B cell (primary cell): Measurements from ENCODE around the gene FTCD. TPM values are rescaled to one million over a fixed set of nuclear protein-coding genes. Genes with fewer than 3 reads are reported as not detected.

ENCODE experiments used
- ATAC-seq: fragments of 200-7000 bp; cut with Tn5 transposase; one replicate; pipeline ENCODE4 v1.10.0; 2021; ENCODE audit warnings: low read depth, mild to moderate bottlenecking, moderate number of reproducible peaks, moderate library complexity
- CTCF ChIA-PET: fragments of 350-600 bp; sonication (Branson Sonifier 250); formaldehyde crosslinking; loops from one replicate; lab custom pipeline; 2021; ENCODE audit warnings: antibody characterized with exemption, inconsistent platforms; lab: Charles Lee
- POLR2A ChIA-PET: fragments of 350-600 bp; sonication (Branson Sonifier 250); formaldehyde crosslinking; loops from one replicate; lab custom pipeline; 2021; ENCODE audit warnings: antibody characterized with exemption; lab: Charles Lee
- DNase-seq: peaks from one replicate; pipeline ENCODE4 v3.0.0; 2013
- H2AFZ ChIP-seq: 2 replicates; pipeline ENCODE4 v1.6.1; 2012; ENCODE audit warnings: mild to moderate bottlenecking, low read depth, low read length; ENCODE audit not compliant: insufficient read depth, poor library complexity, severe bottlenecking
- H3K27ac ChIP-seq, 2 donors: 1 replicate in 1 of 2; 2 replicates in 1 of 2; pipeline ENCODE4 v1.5.1; 2012 to 2013; ENCODE audit warnings: low read length in 2 of 2, mild to moderate bottlenecking in 2 of 2, moderate library complexity in 1 of 2
- H3K27me3 ChIP-seq, 4 experiments: fragments of 200-600 bp in 1 of 4; sonication (generic) in 1 of 4; replicated peaks in 1 of 4; 1 replicate in 2 of 4; 2 replicates in 2 of 4; pipeline versions ENCODE4 v1.6.1 to v1.7.0; 2013 to 2016; ENCODE audit warnings: low read length in 3 of 4, mild to moderate bottlenecking in 2 of 4, mixed read lengths in 1 of 4, moderate library complexity in 1 of 4; ENCODE audit not compliant: insufficient read depth in 4 of 4, control insufficient read depth in 3 of 4; ENCODE audit errors: control extremely low read depth in 1 of 4
- H3K36me3 ChIP-seq, 2 experiments: replicated peaks in 1 of 2; 1 replicate in 1 of 2; 2 replicates in 1 of 2; pipeline versions ENCODE4 v1.6.1 to v1.7.1; 2013; ENCODE audit warnings: low read length in 1 of 2; ENCODE audit not compliant: insufficient read depth in 2 of 2, control insufficient read depth in 1 of 2; ENCODE audit errors: control extremely low read depth in 1 of 2, extremely low read depth in 1 of 2
- H3K4me1 ChIP-seq, 2 donors: fragments of 200-600 bp in 1 of 2; sonication (generic) in 1 of 2; 1 replicate in 1 of 2; 2 replicates in 1 of 2; pipeline versions ENCODE4 v1.5.1 to v1.6.1; 2013 to 2017; ENCODE audit warnings: low read length in 2 of 2; ENCODE audit not compliant: control insufficient read depth in 2 of 2, insufficient read depth in 2 of 2
- H3K4me2 ChIP-seq: replicated peaks from 2 replicates; pipeline ENCODE3; 2012; ENCODE audit warnings: mild to moderate bottlenecking, low read depth, low read length; ENCODE audit not compliant: poor library complexity, severe bottlenecking
- H3K4me3 ChIP-seq, 5 experiments: fragments of 200-600 bp in 1 of 5; sonication (generic) in 1 of 5; 1 replicate in 3 of 5; 2 replicates in 2 of 5; pipeline versions ENCODE4 v1.5.1 to v1.7.0; 2011 to 2016; ENCODE audit warnings: low read length in 4 of 5, mild to moderate bottlenecking in 4 of 5, low read depth in 2 of 5, control low read depth in 1 of 5, moderate library complexity in 1 of 5; ENCODE audit not compliant: insufficient read depth in 1 of 5; ENCODE audit errors: control extremely low read depth in 1 of 5, extremely low read depth in 1 of 5
- H3K79me2 ChIP-seq: fragments of 200-600 bp; sonication (generic); one replicate; pipeline ENCODE4 v1.6.0; 2016; ENCODE audit warnings: low read length; ENCODE audit not compliant: control insufficient read depth, insufficient read depth
- H3K9ac ChIP-seq: fragments of 200-600 bp; sonication (generic); 2 replicates; pipeline ENCODE4 v1.6.1; 2017; ENCODE audit warnings: mild to moderate bottlenecking, low read length, moderate library complexity
- H3K9me3 ChIP-seq, 3 donors: one replicate each; pipeline versions ENCODE4 v1.6.1 to v1.7.1; 2013; ENCODE audit warnings: low read length in 2 of 3; ENCODE audit not compliant: control insufficient read depth in 2 of 3, insufficient read depth in 1 of 3; ENCODE audit errors: control extremely low read depth in 1 of 3
- H4K20me1 ChIP-seq: 2 replicates; pipeline ENCODE4 v1.6.0; 2012; ENCODE audit warnings: mild to moderate bottlenecking, low read length; ENCODE audit not compliant: insufficient read depth, control insufficient read depth, poor library complexity, severe bottlenecking
- H3K27ac Mint-ChIP-seq: one replicate; pipeline ENCODE4 v1.8.0; 2021; ENCODE audit warnings: mixed read lengths
- H3K27me3 Mint-ChIP-seq: one replicate; pipeline ENCODE4 v1.8.0; 2021; ENCODE audit warnings: mixed read lengths
- H3K4me1 Mint-ChIP-seq: one replicate; pipeline ENCODE4 v1.8.0; 2021; ENCODE audit warnings: mixed read lengths
- H3K4me3 Mint-ChIP-seq: one replicate; pipeline ENCODE4 v1.8.0; 2021; ENCODE audit warnings: mixed read lengths
- H3K9me3 Mint-ChIP-seq: one replicate; pipeline ENCODE4 v1.8.0; 2022; ENCODE audit warnings: mixed read lengths; ENCODE audit not compliant: insufficient read depth
- EZH2 ChIP-seq: IDR thresholded peaks from 2 replicates; pipeline ENCODE4 v1.6.1; 2012; ENCODE audit warnings: borderline replicate concordance, low read depth, mild to moderate bottlenecking, moderate library complexity, low read length; ENCODE audit not compliant: insufficient read depth, poor library complexity, severe bottlenecking
- WGBS: methylation state at CpG from one replicate; pipeline ENCODE4 v1.1.5; 2013; ENCODE audit warnings: missing lambda C conversion rate; ENCODE audit not compliant: insufficient coverage; 5-methylcytosine and 5-hydroxymethylcytosine counted together
- intact Hi-C: fragments of 100-400 bp; cut with micrococcal nuclease; formaldehyde crosslinking; loops from one replicate; pipeline ENCODE4 v1.10.0; 2022
- polyA plus RNA-seq: library from polyadenylated mRNA; depleted of rRNA; stranded (reverse); fragments of >200 nt; gene quantifications from 2 replicates; pipeline ENCODE4 v1.2.3, GENCODE V29; 2012
- total RNA-seq, 2 donors: library from RNA; stranded (reverse); fragments of 120-200 nt in 1 of 2; gene quantifications; 1 replicate in 1 of 2; 2 replicates in 1 of 2; pipeline versions ENCODE4 v1.2.3 to v1.2.4, GENCODE V29; 2013 to 2022
- TF ChIP-seq, protein P1 (sequence below): fragments of 200-600 bp; IDR thresholded peaks from one replicate; pipeline ENCODE4 v1.8.0; 2022; ENCODE audit warnings: antibody characterized with exemption, mild to moderate bottlenecking

Gene FTCD
- total and polyA plus RNA-seq, 2 donors (not counting 1 experiment from before 2014, with no cell fraction given): 0.22 to 0.39 TPM

GRCh38 chr21:46150073-46150472, 5.3 kb downstream of the FTCD start:
- Mint-ChIP-seq H3K4me3 (no peak overlapping the region), H3K27me3 (no peaks in the 10 kb centered on the region), H3K4me1 (no peaks in the 10 kb centered on the region), H3K9me3 (no peaks in the 10 kb centered on the region), H3K27ac (no peak overlapping the region)
- CTCF ChIA-PET: no interaction called here
- no peak for DNase-seq
- H3K4me2 ChIP-seq: no peak overlapping the region
- H3K9me3 ChIP-seq: no peaks in the 10 kb centered on the region
- H3K79me2 ChIP-seq: no peaks in the 10 kb centered on the region
- peaks cover 0 to 5% of the 10 kb centered on the region in 2 donors for H3K4me1 ChIP-seq
- H3K27me3 ChIP-seq: no peaks in the 10 kb centered on the region
- TF ChIP-seq, protein P1, sequence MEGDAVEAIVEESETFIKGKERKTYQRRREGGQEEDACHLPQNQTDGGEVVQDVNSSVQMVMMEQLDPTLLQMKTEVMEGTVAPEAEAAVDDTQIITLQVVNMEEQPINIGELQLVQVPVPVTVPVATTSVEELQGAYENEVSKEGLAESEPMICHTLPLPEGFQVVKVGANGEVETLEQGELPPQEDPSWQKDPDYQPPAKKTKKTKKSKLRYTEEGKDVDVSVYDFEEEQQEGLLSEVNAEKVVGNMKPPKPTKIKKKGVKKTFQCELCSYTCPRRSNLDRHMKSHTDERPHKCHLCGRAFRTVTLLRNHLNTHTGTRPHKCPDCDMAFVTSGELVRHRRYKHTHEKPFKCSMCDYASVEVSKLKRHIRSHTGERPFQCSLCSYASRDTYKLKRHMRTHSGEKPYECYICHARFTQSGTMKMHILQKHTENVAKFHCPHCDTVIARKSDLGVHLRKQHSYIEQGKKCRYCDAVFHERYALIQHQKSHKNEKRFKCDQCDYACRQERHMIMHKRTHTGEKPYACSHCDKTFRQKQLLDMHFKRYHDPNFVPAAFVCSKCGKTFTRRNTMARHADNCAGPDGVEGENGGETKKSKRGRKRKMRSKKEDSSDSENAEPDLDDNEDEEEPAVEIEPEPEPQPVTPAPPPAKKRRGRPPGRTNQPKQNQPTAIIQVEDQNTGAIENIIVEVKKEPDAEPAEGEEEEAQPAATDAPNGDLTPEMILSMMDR: no peak
- no peak for TF ChIP-seq EZH2
- no peaks in the 10 kb centered on the region for H4K20me1 ChIP-seq
- POLR2A ChIA-PET: no interaction called here
- 93% methylated on average over 19 of the region's 19 CpGs for WGBS
- intact Hi-C loops: no loop called here
- ATAC-seq: no peak
- H3K4me3 ChIP-seq: no peak overlapping the region
- H2AFZ ChIP-seq: no peak overlapping the region
- H3K27ac ChIP-seq: no peak overlapping the region
- H3K36me3 ChIP-seq: no peaks in the 10 kb centered on the region
- no peak overlapping the region for H3K9ac ChIP-seq

DNA sequence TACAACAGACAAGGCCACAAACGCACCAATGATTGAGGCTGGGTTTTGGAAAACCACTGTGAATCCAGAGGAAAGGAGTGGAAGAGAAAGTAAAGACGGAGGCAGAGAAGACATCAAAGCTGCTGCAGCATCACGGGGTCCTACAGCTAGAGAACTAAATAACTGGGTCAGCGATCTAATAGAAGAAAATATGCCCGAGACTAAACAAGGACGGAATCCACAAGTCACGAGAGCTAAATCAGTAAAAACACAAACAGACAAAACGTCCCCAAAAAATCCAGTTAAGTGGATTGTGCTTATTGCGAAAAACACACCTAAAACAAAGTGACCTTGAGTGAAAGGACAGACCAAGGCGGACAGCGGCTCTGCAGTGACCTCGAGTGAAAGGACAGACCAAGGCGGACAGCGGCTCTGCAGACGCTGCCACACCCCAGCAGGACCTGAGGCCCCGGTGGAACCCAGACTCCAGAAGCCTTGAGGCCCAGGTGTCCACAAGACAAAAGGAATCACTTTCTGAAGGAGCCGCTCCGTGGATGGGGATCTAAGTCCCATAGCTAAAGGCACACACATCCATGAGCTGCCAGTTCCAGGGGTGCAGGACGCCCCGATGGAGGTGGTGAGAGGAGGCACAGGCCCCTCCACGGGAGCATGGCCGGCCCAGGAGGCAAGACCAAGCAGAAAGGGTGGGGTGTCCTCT, 6.0 kb downstream of the FTCD start:
- 93% methylated on average over 17 of the region's 22 CpGs for WGBS
- intact Hi-C loops: no loop called here

More for the DNA sequence above, 6.0 kb downstream of the FTCD start:
- H3K36me3 ChIP-seq: no peaks in the 10 kb centered on the region
- TF ChIP-seq EZH2: no peak
- H3K79me2 ChIP-seq: no peaks in the 10 kb centered on the region
- no peak overlapping the region for H2AFZ ChIP-seq
- Mint-ChIP-seq H3K9me3 (no peaks in the 10 kb centered on the region), H3K4me3 (no peak overlapping the region), H3K27ac (no peak overlapping the region), H3K27me3 (no peaks in the 10 kb centered on the region), H3K4me1 (peaks cover 2% of the 10 kb centered on the region)
- H3K27me3 ChIP-seq: no peaks in the 10 kb centered on the region
- no peak overlapping the region for H3K4me3 ChIP-seq
- H3K4me2 ChIP-seq: no peak overlapping the region
- H3K27ac ChIP-seq: no peak overlapping the region
- no peak for ATAC-seq
- H3K9me3 ChIP-seq: no peaks in the 10 kb centered on the region
- no peaks in the 10 kb centered on the region for H4K20me1 ChIP-seq
- POLR2A ChIA-PET: no interaction called here
- peaks cover 0 to 5% of the 10 kb centered on the region in 2 donors for H3K4me1 ChIP-seq
- DNase-seq: no peak
- CTCF ChIA-PET: no interaction called here
- no peak overlapping the region for H3K9ac ChIP-seq
